Esophagus muscularis mucosa (tissue), 4 donors: Measurements from ENCODE around the gene ZIK1. TPM values are rescaled to one million over a fixed set of nuclear protein-coding genes. Genes with fewer than 3 reads are reported as not detected.
A peak's percentile ranks its signal among the peaks of the same experiment; 100 is the strongest.

Experiments
- DNase-seq: peaks from one replicate; pipeline ENCODE4 v3.0.0-alpha.2; 2017; ENCODE audit errors: extremely low spot score
- H3K27ac ChIP-seq, 4 donors: fragments of 200-600 bp; sonication (generic); replicated peaks in 1 of 4; 1 replicate in 3 of 4; 2 replicates in 1 of 4; pipeline ENCODE4 v1.5.1; 2016 to 2019; ENCODE audit warnings: mild to moderate bottlenecking in 1 of 4
- H3K27me3 ChIP-seq, 4 donors: fragments of 200-600 bp; sonication (generic); one replicate each; pipeline versions ENCODE4 v1.5.1 to v1.6.0; 2016 to 2019
- H3K36me3 ChIP-seq, 4 donors: fragments of 200-600 bp; sonication (generic); one replicate each; pipeline ENCODE4 v1.5.1; 2016 to 2019
- H3K4me1 ChIP-seq, 4 donors: fragments of 200-600 bp; sonication (generic); one replicate each; pipeline ENCODE4 v1.5.1; 2016 to 2019
- H3K4me3 ChIP-seq, 4 donors: fragments of 200-600 bp; sonication (generic); 1 replicate in 2 of 4; 2 replicates in 2 of 4; pipeline ENCODE4 v1.5.1; 2016 to 2019; ENCODE audit warnings: mild to moderate bottlenecking in 4 of 4, moderate library complexity in 1 of 4
- H3K9me3 ChIP-seq, 4 donors: fragments of 200-600 bp; sonication (generic); 1 replicate in 3 of 4; 2 replicates in 1 of 4; pipeline ENCODE4 v1.5.1; 2016 to 2019
- CTCF ChIP-seq, 3 experiments: fragments of 200-600 bp in 2 of 3; fragments of 450-650 bp in 1 of 3; sonication (generic) in 2 of 3; IDR thresholded peaks; one replicate each; pipeline ENCODE4 v1.5.1; 2017 to 2019; ENCODE audit warnings: antibody characterized with exemption in 3 of 3, mild to moderate bottlenecking in 2 of 3, moderate library complexity in 1 of 3
- EP300 ChIP-seq: sonication (generic); formaldehyde crosslinking; IDR thresholded peaks from one replicate; pipeline ENCODE4 v1.6.1; 2017; ENCODE audit warnings: antibody characterized with exemption
- POLR2A ChIP-seq: fragments of 450-650 bp; IDR thresholded peaks from one replicate; pipeline ENCODE4 v1.6.1; 2017; ENCODE audit warnings: antibody characterized with exemption, moderate library complexity, mild to moderate bottlenecking, low read depth
- POLR2AphosphoS5 ChIP-seq, 2 donors: sonication (generic); formaldehyde crosslinking; IDR thresholded peaks; one replicate each; pipeline ENCODE4 v1.6.1; 2017; ENCODE audit warnings: antibody characterized with exemption in 2 of 2
- WGBS: methylation state at CpG from one replicate; pipeline ENCODE4 v1.1.5; 2018; 5-methylcytosine and 5-hydroxymethylcytosine counted together
- intact Hi-C: fragments of 100-400 bp; cut with DNase I; formaldehyde crosslinking; loops from one replicate; pipeline ENCODE4 v1.15.1; 2023
- total RNA-seq, 4 donors: library from RNA; depleted of rRNA; stranded (reverse); fragments of >200 nt; gene quantifications; one replicate each; pipeline versions ENCODE4 v1.1.0 to v1.2.1, GENCODE V29; 2016

The ZIK1 gene
- total RNA-seq, 4 donors from 2014 or later = 3.7 to 9.8 (median 6.4) TPM

GRCh38 chr19:57606931-57607330, 23.0 kb downstream of the ZIK1 start:
- Histone ChIP-seq H3K27ac (no peak overlapping the region), H3K27me3 (no peaks in the 10 kb centered on the region), H3K4me3 (no peak overlapping the region), H3K9me3 (peaks cover 4 to 72% (median 52%) of the 10 kb centered on the region in 4 donors), H3K4me1 (no peaks in the 10 kb centered on the region), H3K36me3 (peaks cover 26 to 54% (median 47%) of the 10 kb centered on the region in 4 donors)
- TF ChIP-seq POLR2A (no peak), POLR2AphosphoS5 (IDR thresholded peaks at IDR 0.05) (no peak), CTCF (IDR thresholded peaks at IDR 0.05) (no peak), EP300 (no peak)
- no peak for DNase-seq
- intact Hi-C loops = no loop called here
- 100% methylated on average over 5 of the region's 5 CpGs for WGBS

GRCh38 chr19:57611113-57611512, 27.2 kb downstream of the ZIK1 start:
- peaks cover 4 to 50% (median 36%) of the 10 kb centered on the region in 4 donors for H3K9me3 ChIP-seq
- 86% methylated on average over 4 of the region's 4 CpGs for WGBS
- H3K4me1 ChIP-seq = peaks cover 4 to 23% (median 14%) of the 10 kb centered on the region in 4 donors
- no peak for TF ChIP-seq POLR2A
- TF ChIP-seq CTCF (IDR thresholded peaks at IDR 0.05) = no peak
- no peak for TF ChIP-seq EP300
- no peak for TF ChIP-seq POLR2AphosphoS5 (IDR thresholded peaks at IDR 0.05)
- H3K4me3 ChIP-seq = no peak overlapping the region
- no peaks in the 10 kb centered on the region for H3K27me3 ChIP-seq
- H3K27ac ChIP-seq = no peak overlapping the region
- intact Hi-C loops = no loop called here
- DNase-seq = no peak
- peaks cover 10 to 32% (median 25%) of the 10 kb centered on the region in 4 donors for H3K36me3 ChIP-seq

DNA sequence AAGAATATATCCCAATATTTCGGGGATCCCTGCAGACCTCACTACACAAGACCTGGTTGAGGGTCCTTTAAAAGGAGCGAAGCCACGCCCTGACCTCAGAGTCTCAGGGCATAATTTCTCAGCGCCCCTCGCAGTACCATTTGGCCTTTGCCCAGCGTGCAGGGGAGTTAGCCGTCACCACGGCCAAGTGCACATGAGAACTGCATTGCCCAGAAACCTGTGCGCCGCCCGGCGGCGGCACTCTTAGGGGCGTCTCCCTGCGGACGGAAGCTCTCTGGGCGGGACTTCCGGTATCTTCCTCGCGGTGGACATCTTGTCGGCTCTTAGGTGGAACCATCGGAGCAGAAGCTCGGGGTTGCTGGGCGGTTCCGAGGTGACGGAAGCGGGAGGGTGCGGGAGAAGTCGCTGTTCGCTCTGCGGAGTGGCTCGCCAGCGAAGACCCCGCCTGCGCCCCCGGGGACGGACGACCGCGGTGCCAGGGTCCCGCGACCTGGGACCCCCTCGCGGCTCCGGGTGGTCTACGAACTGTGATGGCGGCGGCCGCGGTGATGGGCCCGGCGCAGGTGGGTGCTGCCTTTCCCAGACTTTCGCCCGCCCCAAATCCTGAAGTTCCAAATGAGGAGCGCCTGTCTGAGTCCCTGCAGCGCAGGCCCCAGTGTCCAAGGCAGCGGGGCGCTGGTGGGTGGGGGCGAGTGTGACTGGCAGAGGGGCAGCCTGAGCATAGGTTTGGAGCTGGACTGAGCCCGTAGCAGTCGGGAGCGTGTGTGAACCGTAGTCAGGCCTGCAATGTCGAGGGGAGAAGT, 30.2 kb downstream of the ZIK1 start, which contains the start of gene ZNF134:
TSS of gene ZNF134 (plus strand) at position 302 of the 803 bp plus-strand sequence. CDS start 5,227 bp downstream, outside the sequence.
- WGBS = 0% methylated on average over 12 of the region's 64 CpGs
- DNase-seq = peak; percentile 96
- Histone ChIP-seq H3K36me3 (peaks cover 33 to 39% (median 39%) of the 10 kb centered on the region in 4 donors), H3K27me3 (no peaks in the 10 kb centered on the region), H3K27ac (peak within 1 kb of the TSS; percentile 74 to 81 (median 80)), H3K9me3 (peaks cover 14 to 53% (median 48%) of the 10 kb centered on the region in 4 donors), H3K4me1 (peaks cover 4 to 23% (median 14%) of the 10 kb centered on the region in 4 donors), H3K4me3 (peak within 1 kb of the TSS; percentile 82 to 99 (median 92))
- no peak for TF ChIP-seq EP300
- peak in 1 of 3 experiments; percentile 27 for TF ChIP-seq CTCF (IDR thresholded peaks at IDR 0.05)
- peak; percentile 71 to 86 for TF ChIP-seq POLR2AphosphoS5 (IDR thresholded peaks at IDR 0.05)
- intact Hi-C loops = no loop called here

DNA sequence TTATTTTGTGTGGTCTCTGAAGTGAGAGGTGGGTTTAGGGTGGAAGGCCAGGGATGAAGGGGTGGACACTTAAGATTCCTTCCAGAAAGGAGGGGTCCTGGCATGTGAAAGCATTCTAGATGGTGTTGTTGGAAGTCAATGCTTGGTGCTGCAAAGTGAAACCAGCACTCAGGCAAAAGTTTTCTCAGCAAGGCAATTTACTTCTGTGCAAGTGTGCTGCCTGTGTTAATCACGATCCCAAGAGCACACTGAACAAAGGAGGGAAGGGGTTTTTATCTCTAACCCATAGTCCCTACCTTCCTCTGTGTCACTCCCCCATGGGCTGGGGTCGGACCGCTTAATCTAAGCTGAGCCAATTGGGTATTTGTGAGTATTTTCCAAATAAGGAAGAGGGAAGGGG, 31.4 kb downstream of the ZIK1 start:
- H3K9me3 ChIP-seq = peaks cover 25 to 65% (median 57%) of the 10 kb centered on the region in 4 donors
- no peak for TF ChIP-seq POLR2AphosphoS5 (IDR thresholded peaks at IDR 0.05)
- TF ChIP-seq CTCF (IDR thresholded peaks at IDR 0.05) = no peak
- no peak for TF ChIP-seq EP300
- TF ChIP-seq POLR2A = no peak

More for the DNA sequence above, 31.4 kb downstream of the ZIK1 start:
- no peak for DNase-seq
- H3K27ac ChIP-seq = no peak overlapping the region
- peak overlapping the region in 3 of 4 donors; percentile 91 to 99 (median 92) for H3K4me3 ChIP-seq
- 77% methylated on average over 3 of the region's 3 CpGs for WGBS
- no peaks in the 10 kb centered on the region for H3K27me3 ChIP-seq
- H3K4me1 ChIP-seq = peaks cover 4 to 23% (median 14%) of the 10 kb centered on the region in 4 donors
- H3K36me3 ChIP-seq = peaks cover 45 to 51% (median 51%) of the 10 kb centered on the region in 4 donors
- intact Hi-C loops = no loop called here
